ENCODE measurements around the gene NPRL2. TPM values are rescaled to one million over a fixed set of nuclear protein-coding genes. Genes with fewer than 3 reads are reported as not detected.

NPRL2 gene
- total RNA-seq, 1 donor = 19.7 TPM

GRCh38 chr3:50365080-50365841, 14.7 kb upstream of the NPRL2 start:
- TF ChIP-seq CTCF (IDR thresholded peaks at IDR 0.05; ENCODE audit: insufficient read depth, low read length) = no peak
- DNase-seq (ENCODE audit: low read depth) = peak; percentile 46
- peak overlapping the region; percentile 63 for H3K4me3 ChIP-seq (ENCODE audit: low read depth, low read length)

- no peak for TF ChIP-seq CTCF (IDR thresholded peaks at IDR 0.05; ENCODE audit: insufficient read depth, low read length)
- no peak for DNase-seq (ENCODE audit: low read depth)
- peak overlapping the region; percentile 63 for H3K4me3 ChIP-seq (ENCODE audit: low read depth, low read length)
Measured at GRCh38 chr3:50364573-50365079, 14.1 kb upstream of the NPRL2 start.

GRCh38 chr3:50359760-50360110, 9.2 kb upstream of the NPRL2 start:
- DNase-seq (ENCODE audit: low read depth) = no peak
- no peak for TF ChIP-seq CTCF (IDR thresholded peaks at IDR 0.05; ENCODE audit: insufficient read depth, low read length)
- peak overlapping the region; percentile 55 for H3K4me3 ChIP-seq (ENCODE audit: low read depth, low read length)

- peak within 1 kb of the TSS; percentile 96 for H3K4me3 ChIP-seq (ENCODE audit: low read depth, low read length)
- peak; percentile 99 for DNase-seq (ENCODE audit: low read depth)
- TF ChIP-seq CTCF (IDR thresholded peaks at IDR 0.05; ENCODE audit: insufficient read depth, low read length) = no peak
Measured at GRCh38 chr3:50358911-50359759, 8.6 kb upstream of the NPRL2 start, which contains the start of gene TMEM115. Gene TMEM115, minus strand, starts transcription at chr3:50359521. Its CDS starts 458 bp downstream, at chr3:50359063.

GRCh38 chr3:50358355-50358910, 7.9 kb upstream of the NPRL2 start:
- no peak for TF ChIP-seq CTCF (IDR thresholded peaks at IDR 0.05; ENCODE audit: insufficient read depth, low read length)
- peak overlapping the region; percentile 96 for H3K4me3 ChIP-seq (ENCODE audit: low read depth, low read length)
- DNase-seq (ENCODE audit: low read depth) = no peak

GRCh38 chr3:50357481-50357880, 6.9 kb upstream of the NPRL2 start:
- H3K4me3 ChIP-seq (ENCODE audit: low read depth, low read length) = peak overlapping the region; percentile 96
- no peak for TF ChIP-seq CTCF (IDR thresholded peaks at IDR 0.05; ENCODE audit: insufficient read depth, low read length)
- DNase-seq (ENCODE audit: low read depth) = no peak

Data from fibroblast of the aortic adventitia (primary cell).